ENCODE data around the gene PRTFDC1. TPM values are rescaled to one million over a fixed set of nuclear protein-coding genes. Genes with fewer than 3 reads are reported as not detected.
"Not testable (repeated sequence)": the region's sequence is repeated elsewhere in the genome, so short reads cannot be mapped to it uniquely, and the experiment has no call there.

Gene PRTFDC1
- total RNA-seq, 2 experiments from 2014 or later: 2.2 to 2.7 TPM

GRCh38 chr10:24974976-24975375 lies 22.6 kb upstream of the PRTFDC1 start:
- Mint-ChIP-seq H3K27ac (no peak overlapping the region), H3K27me3 (peaks cover 1% of the 10 kb centered on the region), H3K4me1 (ENCODE audit: low read depth) (peaks cover 2% of the 10 kb centered on the region), H3K36me3 (ENCODE audit: low read depth) (no peaks in the 10 kb centered on the region), H3K9me3 (no peaks in the 10 kb centered on the region), H3K4me3 (no peak overlapping the region)
- DNase-seq: no peak
- no peak for TF ChIP-seq CTCF (IDR thresholded peaks at IDR 0.05)
- intact Hi-C loops (cut with micrococcal nuclease): no loop called here
- CTCF ChIA-PET: interaction anchor here (1.3 to 1.5 kb wide), 2 partner anchors 12 to 15 kb away, joined by 3 to 4 read pairs; no protein-coding TSS in a partner anchor
- no peak for ATAC-seq
- POLR2A ChIA-PET: interaction anchor here (0.6 kb wide), 1 partner anchor 13 kb away, joined by 3 read pairs; no protein-coding TSS in a partner anchor

GRCh38 chr10:24973163-24973562 lies 20.8 kb upstream of the PRTFDC1 start:
- Mint-ChIP-seq H3K4me3 (no peak overlapping the region), H3K4me1 (ENCODE audit: low read depth) (no peaks in the 10 kb centered on the region), H3K36me3 (ENCODE audit: low read depth) (no peaks in the 10 kb centered on the region), H3K9me3 (no peaks in the 10 kb centered on the region), H3K27me3 (no peaks in the 10 kb centered on the region), H3K27ac (no peak overlapping the region)
- CTCF ChIA-PET: no interaction called here
- no peak for TF ChIP-seq CTCF (IDR thresholded peaks at IDR 0.05)
- POLR2A ChIA-PET: no interaction called here
- intact Hi-C loops (cut with micrococcal nuclease): no loop called here
- no peak for DNase-seq
- ATAC-seq: no peak

GRCh38 chr10:24971374-24971773 lies 19.0 kb upstream of the PRTFDC1 start:
- no peak for ATAC-seq
- ChIA-PET CTCF (no interaction called here), POLR2A (no interaction called here)
- H3K4me1 Mint-ChIP-seq (ENCODE audit: low read depth): no peaks in the 10 kb centered on the region
- no peaks in the 10 kb centered on the region for H3K36me3 Mint-ChIP-seq (ENCODE audit: low read depth)
- no peak overlapping the region for H3K27ac Mint-ChIP-seq
- no peak for TF ChIP-seq CTCF (IDR thresholded peaks at IDR 0.05)
- H3K9me3 Mint-ChIP-seq: no peaks in the 10 kb centered on the region
- no peak overlapping the region for H3K4me3 Mint-ChIP-seq
- no peaks in the 10 kb centered on the region for H3K27me3 Mint-ChIP-seq
- DNase-seq: no peak
- intact Hi-C loops (cut with micrococcal nuclease): no loop called here

GRCh38 chr10:24969841-24970281 lies 17.5 kb upstream of the PRTFDC1 start:
- ChIA-PET POLR2A (no interaction called here), CTCF (interaction anchor here (0.9 to 1.1 kb wide), 3 partner anchors 16 to 326 kb away, joined by 3 to 4 read pairs (median 3); no protein-coding TSS in a partner anchor)
- H3K4me1 Mint-ChIP-seq (ENCODE audit: low read depth): no peaks in the 10 kb centered on the region
- no peaks in the 10 kb centered on the region for H3K9me3 Mint-ChIP-seq
- no peak overlapping the region for H3K27ac Mint-ChIP-seq
- ATAC-seq (no peak), DNase-seq (no peak)
- H3K4me3 Mint-ChIP-seq: no peak overlapping the region
- intact Hi-C loops (cut with micrococcal nuclease): no loop called here
- H3K27me3 Mint-ChIP-seq: no peaks in the 10 kb centered on the region
- H3K36me3 Mint-ChIP-seq (ENCODE audit: low read depth): no peaks in the 10 kb centered on the region
- TF ChIP-seq CTCF (IDR thresholded peaks at IDR 0.05): no peak

GRCh38 chr10:24968951-24969350 lies 16.5 kb upstream of the PRTFDC1 start:
- not testable (repeated sequence) for H3K4me1 Mint-ChIP-seq (ENCODE audit: low read depth)
- CTCF ChIA-PET: interaction anchor here (0.9 to 1.1 kb wide), 2 partner anchors 103 to 326 kb away, joined by 3 read pairs; no protein-coding TSS in a partner anchor

More at GRCh38 chr10:24968951-24969350, 16.5 kb upstream of the PRTFDC1 start:
- DNase-seq; H3K9me3 Mint-ChIP-seq; H3K27ac Mint-ChIP-seq; H3K36me3 Mint-ChIP-seq (ENCODE audit: low read depth); H3K4me3 Mint-ChIP-seq; H3K27me3 Mint-ChIP-seq; intact Hi-C loops (cut with micrococcal nuclease); ATAC-seq: not testable (repeated sequence)
- POLR2A ChIA-PET: interaction anchor here (1.0 kb wide), 1 partner anchor 151 kb away, joined by 3 read pairs; no protein-coding TSS in a partner anchor

Measured in activated CD8-positive, alpha-beta T cell treated with anti-CD3 and anti-CD28 coated beads for 36 hours (primary cell).